Measurements from ENCODE around the gene AFP. TPM values are rescaled to one million over a fixed set of nuclear protein-coding genes. Genes with fewer than 3 reads are reported as not detected.

The AFP gene
- total RNA-seq, result not detected in 2 replicates

DNA sequence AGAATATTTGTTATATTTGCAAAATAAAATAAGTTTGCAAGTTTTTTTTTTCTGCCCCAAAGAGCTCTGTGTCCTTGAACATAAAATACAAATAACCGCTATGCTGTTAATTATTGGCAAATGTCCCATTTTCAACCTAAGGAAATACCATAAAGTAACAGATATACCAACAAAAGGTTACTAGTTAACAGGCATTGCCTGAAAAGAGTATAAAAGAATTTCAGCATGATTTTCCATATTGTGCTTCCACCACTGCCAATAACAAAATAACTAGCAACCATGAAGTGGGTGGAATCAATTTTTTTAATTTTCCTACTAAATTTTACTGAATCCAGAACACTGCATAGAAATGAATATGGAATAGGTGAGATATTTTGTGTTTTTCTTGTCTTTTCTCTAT, at the start of gene AFP:
AFP (plus strand) TSS at position 238 of the 400 bp plus-strand sequence; CDS start at position 280, 42 bp downstream.

DNA sequence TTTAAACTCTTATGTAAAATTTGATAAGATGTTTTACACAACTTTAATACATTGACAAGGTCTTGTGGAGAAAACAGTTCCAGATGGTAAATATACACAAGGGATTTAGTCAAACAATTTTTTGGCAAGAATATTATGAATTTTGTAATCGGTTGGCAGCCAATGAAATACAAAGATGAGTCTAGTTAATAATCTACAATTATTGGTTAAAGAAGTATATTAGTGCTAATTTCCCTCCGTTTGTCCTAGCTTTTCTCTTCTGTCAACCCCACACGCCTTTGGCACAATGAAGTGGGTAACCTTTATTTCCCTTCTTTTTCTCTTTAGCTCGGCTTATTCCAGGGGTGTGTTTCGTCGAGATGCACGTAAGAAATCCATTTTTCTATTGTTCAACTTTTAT, 32.0 kb upstream of the AFP start, which contains the start of gene ALB:
ALB (plus strand) TSS at position 246 of the 400 bp plus-strand sequence; CDS start at position 287, 41 bp downstream.

DNA sequence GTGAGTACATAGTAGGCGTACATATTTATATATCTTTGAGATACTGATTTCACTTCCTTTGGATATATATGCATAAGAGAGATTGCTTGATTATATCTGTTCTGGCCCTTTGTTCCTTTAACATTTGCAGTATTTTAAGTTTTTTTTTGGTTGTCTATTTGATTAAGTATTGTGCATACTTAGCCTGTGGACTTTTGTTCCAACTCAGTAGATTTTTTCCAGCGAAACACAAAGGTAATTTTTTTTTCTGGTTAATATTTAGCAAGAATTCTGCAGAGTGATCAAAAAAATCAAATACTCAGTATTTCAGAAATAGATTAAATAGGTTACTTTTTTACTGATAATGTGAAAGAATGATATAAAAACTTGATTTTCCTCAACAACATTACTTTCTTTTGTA, 45.3 kb downstream of the AFP start, which contains the start of gene AFM:
AFM (plus strand) TSS at position 388 of the 400 bp plus-strand sequence. CDS start 31 bp downstream, outside the sequence.

Other genes with a start within 250 kb of the AFP start
- gene ANKRD17, start 177.4 kb upstream of the AFP start, total RNA-seq, result 35.1 and 36.6 TPM in 2 replicates
- not detected in 2 replicates for gene ALB, start 31.9 kb upstream of the AFP start, total RNA-seq
- not detected in 2 replicates for gene AFM, start 45.5 kb downstream of the AFP start, total RNA-seq
- gene RASSF6, start 184.2 kb downstream of the AFP start, total RNA-seq, result not detected in 2 replicates

Measured in mammary microvascular endothelial cell (primary cell).